Upper lobe of left lung (tissue), 6 donors: Measurements from ENCODE around the gene AP5S1. TPM values are rescaled to one million over a fixed set of nuclear protein-coding genes. Genes with fewer than 3 reads are reported as not detected.

Experiments used
- ATAC-seq, 2 donors: fragments of 200-7000 bp; cut with Tn5 transposase; one replicate each; pipeline ENCODE4 v1.9.1; 2022; ENCODE audit warnings: mild to moderate bottlenecking in 2 of 2, moderate library complexity in 2 of 2; ENCODE audit not compliant: low FRiP score in 2 of 2
- DNase-seq, 2 donors: peaks; one replicate each; pipeline ENCODE4 v3.0.0-alpha.2; 2019 to 2020
- H3K27ac ChIP-seq, 4 donors: fragments of 200-600 bp; sonication (generic); one replicate each; pipeline ENCODE4 v1.5.1; 2016 to 2019
- H3K27me3 ChIP-seq, 4 donors: fragments of 200-600 bp; sonication (generic); one replicate each; pipeline ENCODE4 v1.5.1; 2017 to 2019
- H3K36me3 ChIP-seq, 4 donors: fragments of 200-600 bp; sonication (generic); one replicate each; pipeline ENCODE4 v1.5.1; 2016 to 2019
- H3K4me1 ChIP-seq, 4 donors: fragments of 200-600 bp; sonication (generic); one replicate each; pipeline ENCODE4 v1.5.1; 2018 to 2019
- H3K4me3 ChIP-seq, 4 donors: fragments of 200-600 bp; sonication (generic); one replicate each; pipeline ENCODE4 v1.5.1; 2017 to 2019; ENCODE audit warnings: mild to moderate bottlenecking in 2 of 4, moderate library complexity in 1 of 4
- H3K9me3 ChIP-seq, 4 donors: fragments of 200-600 bp; sonication (generic); one replicate each; pipeline ENCODE4 v1.5.1; 2018 to 2019
- CTCF ChIP-seq, 6 experiments: fragments of 450-650 bp in 4 of 6; fragments of 200-600 bp in 2 of 6; sonication (generic) in 2 of 6; IDR thresholded peaks; one replicate each; pipeline ENCODE4 v1.5.1; 2016 to 2019; ENCODE audit warnings: antibody characterized with exemption in 6 of 6
- EP300 ChIP-seq, 4 donors: sonication (generic); formaldehyde crosslinking; IDR thresholded peaks; one replicate each; pipeline ENCODE4 v1.5.1; 2017; ENCODE audit warnings: antibody characterized with exemption in 4 of 4, control low read depth in 2 of 4
- POLR2A ChIP-seq, 4 donors: fragments of 450-650 bp; IDR thresholded peaks; one replicate each; pipeline ENCODE4 v1.5.1; 2016 to 2017; ENCODE audit warnings: antibody characterized with exemption in 4 of 4, mild to moderate bottlenecking in 2 of 4
- POLR2AphosphoS5 ChIP-seq, 2 donors: sonication (generic); formaldehyde crosslinking; IDR thresholded peaks; one replicate each; pipeline ENCODE4 v1.5.1; 2017; ENCODE audit warnings: antibody characterized with exemption in 2 of 2
- WGBS, 2 donors: methylation state at CpG; one replicate each; pipeline ENCODE4 v1.1.5; 2017 to 2018; 5-methylcytosine and 5-hydroxymethylcytosine counted together
- total RNA-seq, 6 donors: library from RNA; depleted of rRNA in 4 of 6; stranded (reverse); fragments of >200 nt in 4 of 6; gene quantifications; one replicate each; pipeline versions ENCODE4 v1.1.0 to v1.2.1, GENCODE V29; 2016 to 2021
- donor health status: DM: no; HTN: no; CAD: no; lungs with moderate emphysema.
- donor health status: DM: no; HTN: yes; CAD: no; lungs with severe emphysema.

Gene AP5S1
- total RNA-seq, 6 donors from 2014 or later = 9.4 to 20.8 (median 14.7) TPM

- 76 to 84% methylated on average over 8 of the region's 8 CpGs for WGBS, 2 donors
- Histone ChIP-seq H3K36me3 (no peaks in the 10 kb centered on the region), H3K4me1 (peaks cover 37 to 58% (median 44%) of the 10 kb centered on the region in 4 donors), H3K4me3 (no peak overlapping the region), H3K9me3 (no peaks in the 10 kb centered on the region), H3K27ac (peak overlapping the region; percentile 87 to 98 (median 94)), H3K27me3 (no peaks in the 10 kb centered on the region)
- DNase-seq = no peak
- TF ChIP-seq POLR2AphosphoS5 (IDR thresholded peaks at IDR 0.05) = no peak
- TF ChIP-seq POLR2A (IDR thresholded peaks at IDR 0.05) = no peak
- no peak for TF ChIP-seq EP300 (IDR thresholded peaks at IDR 0.05)
- no peak for TF ChIP-seq CTCF (IDR thresholded peaks at IDR 0.05)
- no peak for ATAC-seq
Measured at GRCh38 chr20:3812975-3813847, 7.1 kb upstream of the AP5S1 start.

GRCh38 chr20:3813848-3814581, 6.3 kb upstream of the AP5S1 start:
- Histone ChIP-seq H3K27me3 (no peaks in the 10 kb centered on the region), H3K9me3 (no peaks in the 10 kb centered on the region), H3K27ac (peak overlapping the region in 3 of 4 donors; percentile 87 to 94 (median 93)), H3K4me3 (no peak overlapping the region), H3K36me3 (no peaks in the 10 kb centered on the region), H3K4me1 (peaks cover 40 to 58% (median 48%) of the 10 kb centered on the region in 4 donors)
- DNase-seq (no peak), ATAC-seq (no peak)
- TF ChIP-seq POLR2AphosphoS5 (IDR thresholded peaks at IDR 0.05) (no peak), CTCF (IDR thresholded peaks at IDR 0.05) (no peak), EP300 (IDR thresholded peaks at IDR 0.05) (no peak), POLR2A (IDR thresholded peaks at IDR 0.05) (no peak)
- WGBS, 2 donors = 84 to 95% methylated on average over 12 of the region's 12 CpGs

GRCh38 chr20:3814928-3815495, 5.3 kb upstream of the AP5S1 start:
- no peak for TF ChIP-seq POLR2A (IDR thresholded peaks at IDR 0.05)
- no peak for TF ChIP-seq EP300 (IDR thresholded peaks at IDR 0.05)
- no peak for TF ChIP-seq POLR2AphosphoS5 (IDR thresholded peaks at IDR 0.05)
- no peak for TF ChIP-seq CTCF (IDR thresholded peaks at IDR 0.05)
- no peaks in the 10 kb centered on the region for H3K9me3 ChIP-seq
- H3K36me3 ChIP-seq = no peaks in the 10 kb centered on the region
- H3K4me3 ChIP-seq = no peak overlapping the region
- no peaks in the 10 kb centered on the region for H3K27me3 ChIP-seq
- H3K27ac ChIP-seq = no peak overlapping the region
- ATAC-seq (no peak), DNase-seq (no peak)
- H3K4me1 ChIP-seq = peaks cover 44 to 63% (median 51%) of the 10 kb centered on the region in 4 donors
- 80 to 81% methylated on average over 7 of the region's 7 CpGs for WGBS, 2 donors

- no peaks in the 10 kb centered on the region for H3K36me3 ChIP-seq
- peak overlapping the region in 2 of 4 donors; percentile 5 to 44 for H3K27ac ChIP-seq
- TF ChIP-seq EP300 (IDR thresholded peaks at IDR 0.05) = no peak
- TF ChIP-seq POLR2AphosphoS5 (IDR thresholded peaks at IDR 0.05) = no peak
- no peak for TF ChIP-seq POLR2A (IDR thresholded peaks at IDR 0.05)
- TF ChIP-seq CTCF (IDR thresholded peaks at IDR 0.05) = no peak
- no peak overlapping the region for H3K4me3 ChIP-seq
- no peaks in the 10 kb centered on the region for H3K9me3 ChIP-seq
- H3K27me3 ChIP-seq = no peaks in the 10 kb centered on the region
- ATAC-seq = no peak
- no peak for DNase-seq
- 73 to 76% methylated on average over 7 to 9 of the region's 9 CpGs for WGBS, 2 donors
- peaks cover 39 to 55% (median 45%) of the 10 kb centered on the region in 4 donors for H3K4me1 ChIP-seq
Measured at GRCh38 chr20:3815703-3816315, 4.5 kb upstream of the AP5S1 start.
